H9 (cell line): ENCODE data around the gene NCAN. TPM values are rescaled to one million over a fixed set of nuclear protein-coding genes. Genes with fewer than 3 reads are reported as not detected.

ENCODE experiments used
- DNase-seq: peaks from one replicate; pipeline ENCODE4 v3.0.0-alpha.2; 2017
- H2AFZ ChIP-seq: one replicate; pipeline ENCODE4 v1.6.1; 2013; ENCODE audit warnings: mild to moderate bottlenecking, low read length, control low read depth, moderate library complexity
- H2AK5ac ChIP-seq: 2 replicates; pipeline ENCODE4 v1.6.1; 2013; ENCODE audit warnings: low read length, control low read depth, mixed read lengths; ENCODE audit not compliant: insufficient read length
- H2BK120ac ChIP-seq: one replicate; pipeline ENCODE4 v1.6.1; 2013; ENCODE audit warnings: low read depth, mild to moderate bottlenecking, low read length, control low read depth, inconsistent platforms; ENCODE audit not compliant: poor library complexity, severe bottlenecking
- H2BK12ac ChIP-seq: 2 replicates; pipeline ENCODE4 v1.6.1; 2013; ENCODE audit warnings: low read length, control low read depth, mixed read lengths, low read depth; ENCODE audit not compliant: insufficient read length
- H2BK15ac ChIP-seq: 2 replicates; pipeline ENCODE4 v1.6.1; 2013; ENCODE audit warnings: low read depth, low read length, control low read depth
- H2BK20ac ChIP-seq: one replicate; pipeline ENCODE4 v1.6.1; 2013; ENCODE audit warnings: low read depth, mild to moderate bottlenecking, low read length, control low read depth, inconsistent platforms; ENCODE audit not compliant: poor library complexity, severe bottlenecking
- H2BK5ac ChIP-seq: 2 replicates; pipeline ENCODE4 v1.6.1; 2013; ENCODE audit warnings: low read length, control low read depth, mixed read lengths; ENCODE audit not compliant: insufficient read length
- H3K14ac ChIP-seq: 2 replicates; pipeline ENCODE4 v1.6.1; 2013; ENCODE audit warnings: low read length, control low read depth; ENCODE audit not compliant: insufficient read depth
- H3K18ac ChIP-seq: 2 replicates; pipeline ENCODE4 v1.6.1; 2013; ENCODE audit warnings: low read depth, mild to moderate bottlenecking, mixed read lengths, low read length, control low read depth; ENCODE audit not compliant: insufficient read length
- H3K23ac ChIP-seq: 2 replicates; pipeline ENCODE4 v1.6.1; 2013; ENCODE audit warnings: low read length, control low read depth, mixed read lengths, low read depth; ENCODE audit not compliant: insufficient read length
- H3K23me2 ChIP-seq: 2 replicates; pipeline ENCODE4 v1.6.1; 2013; ENCODE audit warnings: low read depth, mild to moderate bottlenecking, mixed read lengths, low read length, control low read depth; ENCODE audit not compliant: insufficient read length, poor library complexity, severe bottlenecking
- H3K27ac ChIP-seq: 2 replicates; pipeline ENCODE4 v1.5.1; 2013; ENCODE audit warnings: low read length, control low read depth, mixed read lengths, low read depth; ENCODE audit not compliant: insufficient read length
- H3K27me3 ChIP-seq: 2 replicates; pipeline ENCODE4 v1.6.1; 2013; ENCODE audit warnings: low read length, control low read depth, inconsistent platforms; ENCODE audit not compliant: insufficient read depth
- H3K4ac ChIP-seq: 2 replicates; pipeline ENCODE4 v1.6.1; 2013; ENCODE audit warnings: low read depth, mild to moderate bottlenecking, control low read depth, inconsistent platforms, low read length, moderate library complexity
- H3K4me1 ChIP-seq: 2 replicates; pipeline ENCODE4 v1.6.1; 2013; ENCODE audit warnings: low read length, control low read depth, inconsistent platforms; ENCODE audit not compliant: insufficient read depth
- H3K4me2 ChIP-seq: 2 replicates; pipeline ENCODE4 v1.6.1; 2013; ENCODE audit warnings: low read length, control low read depth, mixed read lengths; ENCODE audit not compliant: insufficient read length, insufficient read depth
- H3K56ac ChIP-seq: 2 replicates; pipeline ENCODE4 v1.6.1; 2013; ENCODE audit warnings: low read depth, mild to moderate bottlenecking, mixed read lengths, low read length, control low read depth; ENCODE audit not compliant: insufficient read length
- H3K79me1 ChIP-seq: 2 replicates; pipeline ENCODE4 v1.6.1; 2013; ENCODE audit warnings: low read depth, mild to moderate bottlenecking, moderate library complexity, low read length, control low read depth, inconsistent platforms; ENCODE audit not compliant: insufficient read depth, poor library complexity, severe bottlenecking
- H3K79me2 ChIP-seq: 2 replicates; pipeline ENCODE4 v1.6.1; 2013; ENCODE audit warnings: low read length, control low read depth, inconsistent platforms; ENCODE audit not compliant: insufficient read depth
- H3K9ac ChIP-seq: 2 replicates; pipeline ENCODE4 v1.6.1; 2013; ENCODE audit warnings: low read length, control low read depth, mixed read lengths; ENCODE audit not compliant: insufficient read length; ENCODE audit errors: extremely low read depth
- H3K9me3 ChIP-seq: one replicate; pipeline ENCODE4 v1.6.1; 2013; ENCODE audit warnings: low read depth, low read length, inconsistent platforms; ENCODE audit not compliant: control insufficient read depth
- H3T11ph ChIP-seq: one replicate; pipeline ENCODE4 v1.6.1; 2013; ENCODE audit warnings: mild to moderate bottlenecking, low read length, control low read depth, inconsistent platforms
- H4K20me1 ChIP-seq: one replicate; pipeline ENCODE4 v1.6.1; 2013; ENCODE audit not compliant: control insufficient read depth, insufficient read length, insufficient read depth
- H4K5ac ChIP-seq: 2 replicates; pipeline ENCODE4 v1.6.1; 2013; ENCODE audit warnings: low read depth, mild to moderate bottlenecking, mixed read lengths, low read length, control low read depth; ENCODE audit not compliant: insufficient read length
- H4K8ac ChIP-seq: replicated peaks from 2 replicates; pipeline ENCODE4 v1.6.1; 2013; ENCODE audit warnings: low read length, control low read depth, mixed read lengths, low read depth; ENCODE audit not compliant: insufficient read length
- H4K91ac ChIP-seq: 2 replicates; pipeline ENCODE4 v1.6.1; 2013; ENCODE audit warnings: low read depth, mild to moderate bottlenecking, moderate library complexity, mixed read lengths, low read length, control low read depth; ENCODE audit not compliant: insufficient read length
- H3K27ac Mint-ChIP-seq, 3 experiments: 2 replicates in 2 of 3; 3 replicates in 1 of 3; pipeline ENCODE4 v1.8.0; 2020 to 2021; ENCODE audit warnings: mixed read lengths in 3 of 3, mild to moderate bottlenecking in 1 of 3, moderate library complexity in 1 of 3
- H3K27me3 Mint-ChIP-seq: 2 replicates; pipeline ENCODE4 v1.8.0; 2021; ENCODE audit warnings: low read depth, mild to moderate bottlenecking, moderate library complexity, mixed read lengths
- H3K36me3 Mint-ChIP-seq, 3 experiments: 2 replicates in 2 of 3; 3 replicates in 1 of 3; pipeline ENCODE4 v1.8.0; 2020 to 2021; ENCODE audit warnings: low read depth in 3 of 3, mixed read lengths in 3 of 3; ENCODE audit not compliant: insufficient read depth in 1 of 3
- H3K4me1 Mint-ChIP-seq, 2 experiments: 2 replicates each; pipeline ENCODE4 v1.8.0; 2020; ENCODE audit warnings: mixed read lengths in 2 of 2
- H3K4me3 Mint-ChIP-seq, 2 experiments: 2 replicates in 1 of 2; 3 replicates in 1 of 2; pipeline ENCODE4 v1.8.0; 2020 to 2021; ENCODE audit warnings: mild to moderate bottlenecking in 2 of 2, mixed read lengths in 2 of 2, moderate library complexity in 1 of 2
- H3K9me3 Mint-ChIP-seq, 2 experiments: 2 replicates in 1 of 2; 3 replicates in 1 of 2; pipeline ENCODE4 v1.8.0; 2020; ENCODE audit warnings: mild to moderate bottlenecking in 2 of 2, mixed read lengths in 2 of 2, moderate library complexity in 1 of 2
- WGBS: extraction: QIAGEN DNeasy Blood & Tissue Kit; methylation state at CpG from one replicate; pipeline ENCODE4 v1.1.7; 2013; ENCODE audit warnings: missing lambda C conversion rate, low lambda C conversion rate, mixed read lengths; ENCODE audit not compliant: insufficient read length; ENCODE audit errors: extremely low coverage; 5-methylcytosine and 5-hydroxymethylcytosine counted together
- total RNA-seq: library from RNA; stranded (reverse); gene quantifications from 2 replicates; pipeline ENCODE4 v1.2.1, GENCODE V29; 2021
- TF ChIP-seq, protein P1 (sequence below): fragments of 200-600 bp; sonication (generic); conservative IDR thresholded peaks from 3 replicates; pipeline ENCODE4 v1.8.0; 2021; ENCODE audit warnings: antibody characterized with exemption, mild to moderate bottlenecking

Gene NCAN
- total RNA-seq, 1 experiment from 2014 or later, result 1.6 TPM

DNA sequence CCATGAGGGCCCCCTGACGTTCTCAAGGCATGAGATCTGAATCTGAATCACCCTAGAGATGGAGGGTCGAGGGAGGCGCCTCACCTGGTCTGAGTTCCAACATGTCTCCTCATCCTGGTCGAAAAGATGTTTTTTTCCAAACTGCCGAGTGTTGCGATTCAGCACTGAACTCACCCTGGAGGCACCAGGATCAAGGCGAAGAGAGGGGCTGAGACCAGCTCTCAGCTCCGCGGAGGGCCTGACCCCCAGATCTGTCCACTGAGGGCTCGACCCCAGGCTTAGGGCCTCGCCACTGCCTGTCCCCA is 9.1 kb upstream of the NCAN start:
- no peak overlapping the region for H3K27ac ChIP-seq
- H3K23ac ChIP-seq, result no peak overlapping the region
- H3K27me3 ChIP-seq, result peaks cover 21% of the 10 kb centered on the region; the same call in 1 of the 2 replicates
- no peaks in the 10 kb centered on the region for H3K79me2 ChIP-seq
- H4K91ac ChIP-seq, result no peak overlapping the region
- no peak overlapping the region for H4K8ac ChIP-seq
- H2AK5ac ChIP-seq, result no peak overlapping the region
- Mint-ChIP-seq H3K27ac (peak overlapping the region in 1 of 3 experiments; percentile 92; a peak in 2 of 7 replicates), H3K4me3 (peak overlapping the region; percentile 92), H3K36me3 (peaks cover 6 to 36% (median 30%) of the 10 kb centered on the region in 3 experiments), H3K4me1 (peaks cover 14 to 25% of the 10 kb centered on the region in 2 experiments), H3K9me3 (peaks cover 0 to 9% of the 10 kb centered on the region in 2 experiments; a peak in 3 of 5 replicates), H3K27me3 (peaks cover 49% of the 10 kb centered on the region)
- H3K9me3 ChIP-seq, result no peaks in the 10 kb centered on the region
- H2AFZ ChIP-seq, result no peak overlapping the region
- H3K4me1 ChIP-seq, result no peaks in the 10 kb centered on the region
- no peak overlapping the region for H3K18ac ChIP-seq
- H3K14ac ChIP-seq, result no peak overlapping the region
- H3K4ac ChIP-seq, result no peak overlapping the region
- DNase-seq, result no peak
- H3K23me2 ChIP-seq, result peaks cover 7% of the 10 kb centered on the region
- no peak overlapping the region for H4K5ac ChIP-seq
- H3K4me2 ChIP-seq, result peak overlapping the region; percentile 68
- WGBS, result no CpG with 5 or more reads among the region's 11 CpGs
- H2BK20ac ChIP-seq, result no peak overlapping the region
- no peaks in the 10 kb centered on the region for H3K79me1 ChIP-seq
- H2BK12ac ChIP-seq, result no peak overlapping the region
- no peak overlapping the region for H3T11ph ChIP-seq
- H2BK120ac ChIP-seq, result no peak overlapping the region
- no peaks in the 10 kb centered on the region for H4K20me1 ChIP-seq
- H3K56ac ChIP-seq, result no peak overlapping the region
- H2BK15ac ChIP-seq, result no peak overlapping the region
- TF ChIP-seq, protein P1, sequence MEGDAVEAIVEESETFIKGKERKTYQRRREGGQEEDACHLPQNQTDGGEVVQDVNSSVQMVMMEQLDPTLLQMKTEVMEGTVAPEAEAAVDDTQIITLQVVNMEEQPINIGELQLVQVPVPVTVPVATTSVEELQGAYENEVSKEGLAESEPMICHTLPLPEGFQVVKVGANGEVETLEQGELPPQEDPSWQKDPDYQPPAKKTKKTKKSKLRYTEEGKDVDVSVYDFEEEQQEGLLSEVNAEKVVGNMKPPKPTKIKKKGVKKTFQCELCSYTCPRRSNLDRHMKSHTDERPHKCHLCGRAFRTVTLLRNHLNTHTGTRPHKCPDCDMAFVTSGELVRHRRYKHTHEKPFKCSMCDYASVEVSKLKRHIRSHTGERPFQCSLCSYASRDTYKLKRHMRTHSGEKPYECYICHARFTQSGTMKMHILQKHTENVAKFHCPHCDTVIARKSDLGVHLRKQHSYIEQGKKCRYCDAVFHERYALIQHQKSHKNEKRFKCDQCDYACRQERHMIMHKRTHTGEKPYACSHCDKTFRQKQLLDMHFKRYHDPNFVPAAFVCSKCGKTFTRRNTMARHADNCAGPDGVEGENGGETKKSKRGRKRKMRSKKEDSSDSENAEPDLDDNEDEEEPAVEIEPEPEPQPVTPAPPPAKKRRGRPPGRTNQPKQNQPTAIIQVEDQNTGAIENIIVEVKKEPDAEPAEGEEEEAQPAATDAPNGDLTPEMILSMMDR, result no peak
- peak overlapping the region; percentile 51 for H3K9ac ChIP-seq
- no peak overlapping the region for H2BK5ac ChIP-seq
